HepG2 (cell line): ENCODE measurements around the gene MYD88. TPM values are rescaled to one million over a fixed set of nuclear protein-coding genes. Genes with fewer than 3 reads are reported as not detected.

ENCODE experiments used
- HDAC6 ChIP-seq: fragments of 200-600 bp; sonication (generic); IDR thresholded peaks from 2 replicates; pipeline ENCODE4 v1.7.0; 2017; ENCODE audit warnings: mild to moderate bottlenecking, antibody characterized with exemption, low read length, low read depth
- HNRNPLL ChIP-seq: fragments of 200-400 bp; formaldehyde crosslinking; IDR thresholded peaks from 2 replicates; pipeline ENCODE4 v1.6.1; 2017; ENCODE audit warnings: mild to moderate bottlenecking, low read depth, low read length; ENCODE audit not compliant: poor library complexity, severe bottlenecking
- IRF2 ChIP-seq: IDR thresholded peaks from 2 replicates; pipeline ENCODE4 v1.6.1; 2018; ENCODE audit warnings: missing genetic modification reagents, missing compliant biosample characterization
- KAT8 ChIP-seq: IDR thresholded peaks from 2 replicates; pipeline ENCODE4 v1.6.1; 2016; ENCODE audit warnings: missing genetic modification reagents, missing compliant biosample characterization
- MAFK ChIP-seq, 2 experiments: IDR thresholded peaks in 1 of 2; conservative IDR thresholded peaks in 1 of 2; 2 replicates each; pipeline ENCODE4 v1.6.1; 2011; ENCODE audit warnings: improper control_type of control experiment in 2 of 2, low read length in 2 of 2
- PAWR ChIP-seq: sonication (generic); formaldehyde crosslinking; IDR thresholded peaks from 2 replicates; pipeline ENCODE4 v1.4.0; 2020; ENCODE audit warnings: missing genetic modification reagents, mild to moderate bottlenecking, borderline replicate concordance
- PHF20 ChIP-seq: sonication (generic); formaldehyde crosslinking; IDR thresholded peaks from 2 replicates; pipeline ENCODE4 v1.5.0; 2020; ENCODE audit warnings: mild to moderate bottlenecking, missing genetic modification reagents
- PHF8 ChIP-seq: sonication (generic); formaldehyde crosslinking; IDR thresholded peaks from 2 replicates; pipeline ENCODE4 v1.5.0; 2020; ENCODE audit warnings: missing genetic modification reagents
- RFX3 ChIP-seq: IDR thresholded peaks from 2 replicates; pipeline ENCODE4 v1.6.1; 2016; ENCODE audit warnings: missing biosample characterization, missing genetic modification reagents
- SETDB1 ChIP-seq: sonication (generic); formaldehyde crosslinking; IDR thresholded peaks from 2 replicates; pipeline ENCODE4 v1.5.1; 2020; ENCODE audit warnings: missing genetic modification reagents, mild to moderate bottlenecking, borderline replicate concordance
- SP2 ChIP-seq: sonication (generic); formaldehyde crosslinking; IDR thresholded peaks from 2 replicates; pipeline ENCODE4 v1.5.1; 2020; ENCODE audit warnings: mild to moderate bottlenecking, missing genetic modification reagents
- TBL1XR1 ChIP-seq: fragments of 150-350 bp; IDR thresholded peaks from 2 replicates; pipeline ENCODE4 v1.6.1; 2014; ENCODE audit warnings: borderline replicate concordance, low read length; ENCODE audit not compliant: partially characterized antibody
- TCF12 ChIP-seq, 2 experiments: fragments of 450-650 bp in 1 of 2; sonication (generic) in 1 of 2; formaldehyde crosslinking in 1 of 2; IDR thresholded peaks; 2 replicates each; pipeline versions ENCODE4 v1.6.1 to v1.8.0; 2017 to 2022; ENCODE audit warnings: antibody characterized with exemption in 1 of 2, mild to moderate bottlenecking in 1 of 2, missing genetic modification reagents in 1 of 2, moderate library complexity in 1 of 2
- U2AF1 ChIP-seq: fragments of 200-400 bp; formaldehyde crosslinking; optimal IDR thresholded peaks from 2 replicates; pipeline ENCODE3; 2017; ENCODE audit warnings: mild to moderate bottlenecking, low read depth, low read length
- ZBTB3 ChIP-seq: sonication (generic); formaldehyde crosslinking; IDR thresholded peaks from 2 replicates; pipeline ENCODE4 v1.4.0; 2020; ENCODE audit warnings: low read depth, mild to moderate bottlenecking, moderate library complexity, missing genetic modification reagents, borderline replicate concordance
- ZNF264 ChIP-seq: sonication (generic); formaldehyde crosslinking; IDR thresholded peaks from 2 replicates; pipeline ENCODE4 v1.4.0; 2020; ENCODE audit warnings: missing genetic modification reagents
- ZNF335 ChIP-seq: sonication (generic); formaldehyde crosslinking; IDR thresholded peaks from 2 replicates; pipeline ENCODE4 v1.4.0; 2020; ENCODE audit warnings: missing genetic modification reagents
- ZNF441 ChIP-seq: sonication (generic); formaldehyde crosslinking; IDR thresholded peaks from 2 replicates; pipeline ENCODE4 v1.7.0; 2021; ENCODE audit warnings: missing genetic modification reagents, borderline replicate concordance
- ZNF879 ChIP-seq: sonication (generic); formaldehyde crosslinking; IDR thresholded peaks from 2 replicates; pipeline ENCODE4 v1.8.1; 2023; ENCODE audit warnings: missing genetic modification reagents
- ZZZ3 ChIP-seq: sonication (generic); formaldehyde crosslinking; IDR thresholded peaks from 2 replicates; pipeline ENCODE4 v1.4.0; 2020; ENCODE audit warnings: missing genetic modification reagents, mild to moderate bottlenecking, borderline replicate concordance
- polyA plus RNA-seq, 8 experiments: library from polyadenylated mRNA; depleted of rRNA in 3 of 8; stranded (reverse) in 7 of 8; unstranded in 1 of 8; fragments of >200 nt; fragmentation: Illumina TruSeq in 4 of 8; extraction: Trizol in 4 of 8; gene quantifications; 2 replicates each; pipeline versions ENCODE4 v1.2.1 to v1.2.3, GENCODE V29; 2011 to 2016; ENCODE audit warnings: low read depth in 4 of 8, missing spikeins in 1 of 8, mixed read lengths in 1 of 8; ENCODE audit not compliant: insufficient read depth in 1 of 8
- total RNA-seq, 5 experiments: library from RNA; depleted of rRNA; stranded (reverse); fragments of >200 nt; fragmentation: Illumina TruSeq; extraction: Trizol; gene quantifications; 2 replicates each; pipeline ENCODE4 v1.2.3, GENCODE V29; 2016; ENCODE audit warnings: low read depth in 1 of 5
- TF ChIP-seq, protein P1 (sequence below): IDR thresholded peaks from 2 replicates; pipeline ENCODE4 v1.6.1; 2016; ENCODE audit warnings: missing biosample characterization, missing genetic modification reagents, low read depth
- TF ChIP-seq, protein P2 (sequence below): sonication (generic); formaldehyde crosslinking; IDR thresholded peaks from 2 replicates; pipeline ENCODE4 v1.5.0; 2020; ENCODE audit warnings: mild to moderate bottlenecking, missing genetic modification reagents
- TF ChIP-seq, protein P3 (sequence below), 2 experiments: fragments of 450-650 bp in 1 of 2; sonication (generic) in 1 of 2; formaldehyde crosslinking; IDR thresholded peaks; 2 replicates each; pipeline versions ENCODE4 v1.5.0 to v1.8.0; 2020 to 2022; ENCODE audit warnings: mild to moderate bottlenecking in 1 of 2, missing genetic modification reagents in 1 of 2
- TF ChIP-seq, protein P4 (sequence below): sonication (generic); formaldehyde crosslinking; IDR thresholded peaks from 2 replicates; pipeline ENCODE4 v1.8.0; 2022; ENCODE audit warnings: missing genetic modification reagents, mild to moderate bottlenecking, inconsistent platforms, borderline replicate concordance

The MYD88 gene
- total and polyA plus RNA-seq, 2 of the 13 experiments (the other 11 are each of a cell fraction or from before 2014, with no cell fraction given), result 7.6 to 32.7 TPM

DNA sequence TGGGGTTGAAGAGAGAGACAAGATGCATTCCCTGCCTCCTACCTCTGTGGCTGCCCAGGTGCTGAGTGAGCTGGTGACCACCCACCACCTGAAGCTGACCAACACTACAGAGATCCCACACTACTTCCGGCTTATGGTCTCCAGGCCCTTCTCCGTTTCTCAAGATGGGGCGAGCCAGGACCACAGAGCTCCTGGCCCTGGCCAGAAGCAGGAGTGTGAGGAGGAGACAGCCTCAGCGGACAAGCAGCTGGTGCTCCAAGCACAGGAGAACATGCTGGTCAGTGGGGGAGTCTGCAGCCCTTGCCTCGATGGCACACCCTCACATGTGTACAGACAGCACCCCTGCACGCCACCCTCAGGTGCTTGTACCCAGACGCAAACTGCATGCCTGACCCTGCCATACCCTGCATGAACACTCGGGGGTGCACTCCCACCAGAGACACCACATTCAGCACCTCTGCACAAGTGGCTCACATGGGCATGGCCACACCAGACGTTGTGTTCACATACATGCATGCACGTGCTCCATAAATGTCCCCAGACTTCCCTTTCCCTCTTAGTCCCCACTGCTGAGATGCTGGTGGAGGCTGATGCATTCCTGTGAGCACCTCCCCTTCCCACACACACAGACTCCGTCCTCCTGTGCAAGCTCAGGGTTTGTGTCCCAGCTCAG lies 20.6 kb upstream of the MYD88 start (continued):
- TF ChIP-seq, protein P1, sequence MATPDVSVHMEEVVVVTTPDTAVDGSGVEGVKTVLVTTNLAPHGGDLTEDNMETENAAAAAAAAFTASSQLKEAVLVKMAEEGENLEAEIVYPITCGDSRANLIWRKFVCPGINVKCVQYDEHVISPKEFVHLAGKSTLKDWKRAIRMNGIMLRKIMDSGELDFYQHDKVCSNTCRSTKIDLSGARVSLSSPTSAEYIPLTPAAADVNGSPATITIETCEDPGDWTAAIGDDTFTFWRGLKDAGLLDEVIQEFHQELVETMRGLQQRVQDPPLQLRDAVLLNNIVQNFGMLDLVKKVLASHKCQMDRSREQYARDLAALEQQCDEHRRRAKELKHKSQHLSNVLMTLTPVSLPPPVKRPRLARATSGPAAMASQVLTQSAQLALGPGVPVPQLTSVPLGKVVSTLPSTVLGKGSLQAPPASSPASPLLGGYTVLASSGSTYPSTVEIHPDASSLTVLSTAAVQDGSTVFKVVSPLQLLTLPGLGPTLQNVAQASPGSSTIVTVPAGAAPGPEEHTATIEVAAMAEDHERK, result no peak
- TF ChIP-seq PAWR (CRISPR knock-in tag), result no peak
- TF ChIP-seq, protein P2, sequence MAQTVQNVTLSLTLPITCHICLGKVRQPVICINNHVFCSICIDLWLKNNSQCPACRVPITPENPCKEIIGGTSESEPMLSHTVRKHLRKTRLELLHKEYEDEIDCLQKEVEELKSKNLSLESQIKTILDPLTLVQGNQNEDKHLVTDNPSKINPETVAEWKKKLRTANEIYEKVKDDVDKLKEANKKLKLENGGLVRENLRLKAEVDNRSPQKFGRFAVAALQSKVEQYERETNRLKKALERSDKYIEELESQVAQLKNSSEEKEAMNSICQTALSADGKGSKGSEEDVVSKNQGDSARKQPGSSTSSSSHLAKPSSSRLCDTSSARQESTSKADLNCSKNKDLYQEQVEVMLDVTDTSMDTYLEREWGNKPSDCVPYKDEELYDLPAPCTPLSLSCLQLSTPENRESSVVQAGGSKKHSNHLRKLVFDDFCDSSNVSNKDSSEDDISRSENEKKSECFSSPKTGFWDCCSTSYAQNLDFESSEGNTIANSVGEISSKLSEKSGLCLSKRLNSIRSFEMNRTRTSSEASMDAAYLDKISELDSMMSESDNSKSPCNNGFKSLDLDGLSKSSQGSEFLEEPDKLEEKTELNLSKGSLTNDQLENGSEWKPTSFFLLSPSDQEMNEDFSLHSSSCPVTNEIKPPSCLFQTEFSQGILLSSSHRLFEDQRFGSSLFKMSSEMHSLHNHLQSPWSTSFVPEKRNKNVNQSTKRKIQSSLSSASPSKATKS (CRISPR knock-in tag), result no peak
- TF ChIP-seq TBL1XR1, result no peak
- TF ChIP-seq SETDB1 (CRISPR knock-in tag), result no peak
- TF ChIP-seq U2AF1, result no peak
- TF ChIP-seq TCF12 (IDR thresholded peaks at IDR 0.05), result no peak
- TF ChIP-seq TCF12 (CRISPR knock-in tag; IDR thresholded peaks at IDR 0.05), result no peak
- no peak for TF ChIP-seq PHF20 (CRISPR knock-in tag)
- TF ChIP-seq HDAC6, result no peak
- no peak for TF ChIP-seq ZBTB3
- no peak for TF ChIP-seq RFX3
- TF ChIP-seq HNRNPLL, result no peak
- TF ChIP-seq, protein P3, sequence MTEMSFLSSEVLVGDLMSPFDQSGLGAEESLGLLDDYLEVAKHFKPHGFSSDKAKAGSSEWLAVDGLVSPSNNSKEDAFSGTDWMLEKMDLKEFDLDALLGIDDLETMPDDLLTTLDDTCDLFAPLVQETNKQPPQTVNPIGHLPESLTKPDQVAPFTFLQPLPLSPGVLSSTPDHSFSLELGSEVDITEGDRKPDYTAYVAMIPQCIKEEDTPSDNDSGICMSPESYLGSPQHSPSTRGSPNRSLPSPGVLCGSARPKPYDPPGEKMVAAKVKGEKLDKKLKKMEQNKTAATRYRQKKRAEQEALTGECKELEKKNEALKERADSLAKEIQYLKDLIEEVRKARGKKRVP (CRISPR knock-in tag; IDR thresholded peaks at IDR 0.05), result no peak; a peak in 1 of 4 replicates
- TF ChIP-seq ZNF264 (CRISPR knock-in tag), result no peak
- TF ChIP-seq PHF8, result peak; percentile 25; the same call in 1 of the 2 replicates
- TF ChIP-seq IRF2, result no peak
- TF ChIP-seq, protein P4, sequence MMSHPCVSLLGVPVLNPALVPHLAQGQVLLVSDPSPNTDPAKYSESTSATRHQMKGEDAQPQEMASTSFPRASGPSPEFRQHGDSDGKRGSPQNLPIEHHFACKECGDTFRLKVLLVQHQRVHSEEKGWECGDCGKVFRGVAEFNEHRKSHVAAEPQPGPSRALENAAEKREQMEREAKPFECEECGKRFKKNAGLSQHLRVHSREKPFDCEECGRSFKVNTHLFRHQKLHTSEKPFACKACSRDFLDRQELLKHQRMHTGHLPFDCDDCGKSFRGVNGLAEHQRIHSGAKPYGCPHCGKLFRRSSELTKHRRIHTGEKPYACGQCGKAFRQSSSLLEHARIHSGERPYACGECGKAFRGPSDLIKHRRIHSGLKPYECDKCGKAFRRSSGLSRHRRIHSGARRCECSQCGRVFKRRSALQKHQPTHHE (CRISPR knock-in tag), result no peak
- no peak for TF ChIP-seq ZNF335
- TF ChIP-seq ZNF879, result no peak
- no peak for TF ChIP-seq ZZZ3
- TF ChIP-seq ZNF441 (CRISPR knock-in tag), result no peak
- no peak for TF ChIP-seq MAFK (conservative IDR thresholded peaks at IDR 0.05 in 1 of 2, IDR thresholded peaks at IDR 0.05 in 1 of 2; ENCODE audit: low read length in 2 of 2)
- TF ChIP-seq KAT8 (CRISPR knock-in tag), result no peak
- no peak; the same call in 1 of the 2 replicates for TF ChIP-seq SP2 (CRISPR knock-in tag)
